Measurements from ENCODE around the gene CRIM1.

CRIM1 gene

DNA sequence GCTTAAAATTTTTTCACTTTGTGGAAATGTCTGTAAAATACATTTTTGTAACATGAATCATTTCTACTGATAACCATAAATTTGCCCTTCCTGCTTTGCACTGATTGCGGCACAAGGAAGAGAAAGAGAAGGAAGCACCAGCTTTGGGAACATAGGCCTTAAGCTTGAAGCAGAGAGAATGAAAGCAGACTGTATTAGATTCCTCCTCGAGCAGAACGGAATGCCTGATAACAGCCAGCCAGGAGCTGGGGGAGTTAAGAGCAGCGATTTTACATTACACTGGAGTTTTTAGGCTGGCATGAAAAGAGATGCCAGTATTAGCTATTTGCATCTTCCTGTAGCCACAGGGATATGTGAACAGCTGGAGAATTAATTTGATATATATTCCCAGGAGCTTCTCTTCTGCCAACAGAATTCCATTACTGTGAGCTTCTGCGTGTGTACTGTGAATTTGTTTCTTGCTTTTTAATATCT lies 33.5 kb downstream of the CRIM1 start:
- H3K27ac ChIP-seq = no peak overlapping the region
- TF ChIP-seq ZFX (IDR thresholded peaks at IDR 0.05; ENCODE audit: borderline replicate concordance) = no peak
- TF ChIP-seq, protein P1, sequence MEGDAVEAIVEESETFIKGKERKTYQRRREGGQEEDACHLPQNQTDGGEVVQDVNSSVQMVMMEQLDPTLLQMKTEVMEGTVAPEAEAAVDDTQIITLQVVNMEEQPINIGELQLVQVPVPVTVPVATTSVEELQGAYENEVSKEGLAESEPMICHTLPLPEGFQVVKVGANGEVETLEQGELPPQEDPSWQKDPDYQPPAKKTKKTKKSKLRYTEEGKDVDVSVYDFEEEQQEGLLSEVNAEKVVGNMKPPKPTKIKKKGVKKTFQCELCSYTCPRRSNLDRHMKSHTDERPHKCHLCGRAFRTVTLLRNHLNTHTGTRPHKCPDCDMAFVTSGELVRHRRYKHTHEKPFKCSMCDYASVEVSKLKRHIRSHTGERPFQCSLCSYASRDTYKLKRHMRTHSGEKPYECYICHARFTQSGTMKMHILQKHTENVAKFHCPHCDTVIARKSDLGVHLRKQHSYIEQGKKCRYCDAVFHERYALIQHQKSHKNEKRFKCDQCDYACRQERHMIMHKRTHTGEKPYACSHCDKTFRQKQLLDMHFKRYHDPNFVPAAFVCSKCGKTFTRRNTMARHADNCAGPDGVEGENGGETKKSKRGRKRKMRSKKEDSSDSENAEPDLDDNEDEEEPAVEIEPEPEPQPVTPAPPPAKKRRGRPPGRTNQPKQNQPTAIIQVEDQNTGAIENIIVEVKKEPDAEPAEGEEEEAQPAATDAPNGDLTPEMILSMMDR (IDR thresholded peaks at IDR 0.05) = no peak

- no peak overlapping the region for H3K27ac ChIP-seq
- no peak for TF ChIP-seq ZFX (IDR thresholded peaks at IDR 0.05; ENCODE audit: borderline replicate concordance)
- TF ChIP-seq, protein P1 (IDR thresholded peaks at IDR 0.05) = no peak
These were observed 34.0 kb downstream of the CRIM1 start for GRCh38 chr2:36389577-36389976.

DNA sequence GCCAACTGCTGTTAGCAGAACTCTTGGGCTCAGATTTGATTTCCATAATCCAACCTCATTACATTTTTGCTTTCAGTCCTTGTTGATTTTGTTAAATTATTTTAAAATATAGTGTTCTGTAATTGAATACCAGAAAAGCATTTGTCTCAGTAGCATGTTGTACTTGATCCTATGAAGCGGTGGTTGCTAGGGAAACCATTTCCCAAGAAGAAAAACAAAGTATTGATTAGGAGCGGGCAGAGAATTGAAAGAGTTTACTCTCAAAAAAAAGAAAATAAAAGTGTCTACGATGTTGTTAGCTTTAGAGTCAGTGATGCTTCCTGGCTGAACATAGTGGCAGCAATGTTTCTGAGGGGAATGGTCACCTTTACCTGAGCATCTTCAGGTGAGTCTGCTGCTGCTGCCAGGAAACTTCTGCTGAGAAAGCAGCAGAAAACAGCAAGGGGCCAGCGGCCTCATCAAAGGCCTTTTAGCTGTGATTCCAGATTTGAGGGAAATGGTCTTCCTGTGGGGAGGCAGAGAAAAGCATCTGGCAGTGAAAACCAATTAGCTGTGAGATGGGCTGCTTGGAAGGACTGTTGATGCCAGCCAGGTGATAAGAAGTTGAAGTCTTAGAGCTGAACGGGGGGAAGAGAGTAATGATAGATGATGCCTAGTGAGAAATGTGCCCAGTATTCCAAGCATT lies 37.1 kb downstream of the CRIM1 start:
- no peak overlapping the region for H3K27ac ChIP-seq
- no peak for TF ChIP-seq ZFX (IDR thresholded peaks at IDR 0.05; ENCODE audit: borderline replicate concordance)
- TF ChIP-seq, protein P1 (IDR thresholded peaks at IDR 0.05) = no peak

GRCh38 chr2:36393738-36394256 lies 38.2 kb downstream of the CRIM1 start:
- TF ChIP-seq, protein P1 (IDR thresholded peaks at IDR 0.05) = no peak
- no peak for TF ChIP-seq ZFX (IDR thresholded peaks at IDR 0.05; ENCODE audit: borderline replicate concordance)
- no peak overlapping the region for H3K27ac ChIP-seq

GRCh38 chr2:36394804-36395203 lies 39.2 kb downstream of the CRIM1 start:
- H3K27ac ChIP-seq = peak overlapping the region; percentile 27
- no peak for TF ChIP-seq ZFX (IDR thresholded peaks at IDR 0.05; ENCODE audit: borderline replicate concordance)
- TF ChIP-seq, protein P1 (IDR thresholded peaks at IDR 0.05) = no peak

GRCh38 chr2:36395866-36396265 lies 40.3 kb downstream of the CRIM1 start:
- TF ChIP-seq, protein P1 (IDR thresholded peaks at IDR 0.05) = no peak
- TF ChIP-seq ZFX (IDR thresholded peaks at IDR 0.05; ENCODE audit: borderline replicate concordance) = no peak
- no peak overlapping the region for H3K27ac ChIP-seq

DNA sequence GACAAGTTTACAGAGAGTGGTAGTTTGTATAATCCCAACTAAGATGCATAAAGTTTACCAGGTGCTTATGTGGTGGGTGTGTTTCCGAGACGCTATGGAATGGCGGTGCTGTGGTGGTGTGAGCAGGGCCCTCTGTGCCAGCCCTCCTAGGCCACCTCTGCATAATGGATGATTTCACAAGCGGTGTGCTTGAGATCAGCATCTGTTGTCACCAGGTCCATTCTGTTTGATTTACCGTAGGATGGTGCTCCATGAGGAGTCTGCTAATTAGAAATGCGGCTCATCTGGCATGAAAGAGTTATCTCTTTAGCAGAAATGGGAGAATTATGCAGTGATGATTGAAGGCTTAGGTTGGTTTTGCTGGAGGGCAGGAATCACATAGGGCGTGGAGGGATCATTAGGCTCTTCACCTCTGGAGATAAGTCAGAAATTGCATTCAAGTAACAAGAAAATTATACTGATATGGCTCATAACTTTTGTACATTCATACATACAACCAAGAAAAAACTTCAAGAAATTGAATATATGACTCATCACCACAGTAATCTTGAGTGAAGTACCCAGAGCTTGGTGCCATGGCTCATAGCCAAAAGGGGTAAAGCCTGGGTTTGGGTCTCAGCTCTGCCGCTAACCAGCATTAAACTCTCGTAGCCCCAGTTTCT lies 41.4 kb downstream of the CRIM1 start:
- TF ChIP-seq, protein P1 (IDR thresholded peaks at IDR 0.05) = no peak
- no peak for TF ChIP-seq ZFX (IDR thresholded peaks at IDR 0.05; ENCODE audit: borderline replicate concordance)

More for the DNA sequence above, 41.4 kb downstream of the CRIM1 start:
- H3K27ac ChIP-seq = peak overlapping the region; percentile 54

All from 22Rv1 (cell line).